Endothelial cell of umbilical vein (primary cell): Measurements from ENCODE around the gene SLC22A23. TPM values are rescaled to one million over a fixed set of nuclear protein-coding genes. Genes with fewer than 3 reads are reported as not detected.

Experiments used
- BruUV-seq: library from RNA; stranded (reverse); fragments of 400-500 nt; replicated peaks from 2 replicates; lab custom pipeline; 2021; lab: Mats Ljungman, UMichigan
- CTCF ChIA-PET: fragments of 300-600, 350-600 bp; sonication (Branson Sonifier 250); formaldehyde crosslinking; loops from one replicate; lab custom pipeline; 2021; ENCODE audit warnings: antibody characterized with exemption, inconsistent platforms; lab: Charles Lee
- POLR2A ChIA-PET: fragments of 300-600, 350-600 bp; sonication (Branson Sonifier 250); formaldehyde crosslinking; loops from one replicate; lab custom pipeline; 2021; ENCODE audit warnings: antibody characterized with exemption, inconsistent platforms; lab: Charles Lee
- DNase-seq: peaks from one replicate; pipeline ENCODE4 v3.0.0-alpha.2; 2011; ENCODE audit warnings: low read depth, low spot score
- FAIRE-seq: peaks from 2 replicates; lab custom pipeline; 2011; peaks lifted over from hg19 to GRCh38; lab: Jason Lieb, UNC
- H2AFZ ChIP-seq: 2 replicates; pipeline ENCODE4 v1.6.0; 2012; ENCODE audit warnings: low read depth, low read length, control low read depth, inconsistent platforms
- H3K27ac ChIP-seq: 2 replicates; pipeline ENCODE4 v1.5.1; 2011; ENCODE audit warnings: low read depth, mild to moderate bottlenecking, control low read depth, low read length, moderate library complexity; ENCODE audit not compliant: insufficient read depth
- H3K27me3 ChIP-seq, 2 experiments: 2 replicates each; pipeline versions ENCODE4 v1.6.0 to v1.6.1; 2011; ENCODE audit warnings: low read length in 2 of 2, mixed read lengths in 1 of 2; ENCODE audit not compliant: control insufficient read depth in 2 of 2, insufficient read depth in 2 of 2
- H3K36me3 ChIP-seq, 2 experiments: 2 replicates in 1 of 2; 3 replicates in 1 of 2; pipeline ENCODE4 v1.5.1; 2011; ENCODE audit warnings: low read length in 2 of 2, mild to moderate bottlenecking in 1 of 2, moderate library complexity in 1 of 2; ENCODE audit not compliant: control insufficient read depth in 2 of 2, insufficient read depth in 2 of 2; ENCODE audit errors: extremely low read depth in 1 of 2
- H3K4me1 ChIP-seq: 3 replicates; pipeline ENCODE4 v1.5.1; 2011; ENCODE audit warnings: mild to moderate bottlenecking, low read length; ENCODE audit not compliant: control insufficient read depth, insufficient read depth; ENCODE audit errors: extremely low read depth
- H3K4me2 ChIP-seq: 2 replicates; pipeline ENCODE4 v1.6.1; 2011; ENCODE audit warnings: low read length, control low read depth, mixed read lengths; ENCODE audit not compliant: insufficient read depth
- H3K4me3 ChIP-seq, 3 experiments: fragments of 200-600 bp in 1 of 3; sonication (generic), shearing (Covaris generic) in 1 of 3; replicated peaks in 1 of 3; 2 replicates each; pipeline ENCODE4 v1.5.1; 2011 to 2016; ENCODE audit warnings: control low read depth in 3 of 3, low read length in 3 of 3, mild to moderate bottlenecking in 2 of 3, inconsistent platforms in 1 of 3, low read depth in 1 of 3, moderate library complexity in 1 of 3; ENCODE audit not compliant: insufficient read depth in 1 of 3
- H3K79me2 ChIP-seq: 2 replicates; pipeline ENCODE4 v1.6.0; 2012; ENCODE audit warnings: low read length, inconsistent platforms; ENCODE audit not compliant: control insufficient read depth, insufficient read depth
- H3K9ac ChIP-seq: replicated peaks from 2 replicates; pipeline ENCODE3; 2011; ENCODE audit warnings: low read length, control low read depth; ENCODE audit not compliant: insufficient read depth; ENCODE audit errors: extremely low read depth
- H3K9me1 ChIP-seq: replicated peaks from 3 replicates; pipeline ENCODE4 v1.6.0; 2011; ENCODE audit warnings: mild to moderate bottlenecking, low read length; ENCODE audit not compliant: control insufficient read depth, insufficient read depth; ENCODE audit errors: extremely low read depth
- H3K9me3 ChIP-seq: replicated peaks from 2 replicates; pipeline ENCODE4 v1.5.1; 2012; ENCODE audit warnings: low read length, inconsistent platforms; ENCODE audit not compliant: control insufficient read depth, insufficient read depth
- H4K20me1 ChIP-seq: replicated peaks from 2 replicates; pipeline ENCODE3; 2011; ENCODE audit warnings: mild to moderate bottlenecking, low read length; ENCODE audit not compliant: control insufficient read depth, insufficient read depth; ENCODE audit errors: extremely low read depth
- EZH2 ChIP-seq: IDR thresholded peaks from 2 replicates; pipeline ENCODE4 v1.6.1; 2012; ENCODE audit warnings: borderline replicate concordance, low read depth, mild to moderate bottlenecking, moderate library complexity, low read length, inconsistent platforms; ENCODE audit not compliant: severe bottlenecking
- FOS ChIP-seq: IDR thresholded peaks from 2 replicates; pipeline ENCODE4 v1.6.1; 2011; ENCODE audit warnings: mild to moderate bottlenecking, low read length, moderate library complexity, borderline replicate concordance; ENCODE audit not compliant: insufficient read depth
- GATA2 ChIP-seq: IDR thresholded peaks from 2 replicates; pipeline ENCODE4 v1.7.0; 2011; ENCODE audit warnings: low read depth, mild to moderate bottlenecking, moderate library complexity, mixed read lengths, low read length; ENCODE audit not compliant: insufficient read length, insufficient read depth
- JUN ChIP-seq: IDR thresholded peaks from 2 replicates; pipeline ENCODE4 v1.6.1; 2011; ENCODE audit warnings: borderline replicate concordance, low read depth; ENCODE audit not compliant: insufficient read length, insufficient read depth
- MYC ChIP-seq: IDR thresholded peaks from one replicate; pipeline ENCODE4 v1.6.1; 2011; ENCODE audit warnings: mild to moderate bottlenecking, low read depth, low read length
- POLR2A ChIP-seq: IDR thresholded peaks from 2 replicates; pipeline ENCODE4 v1.6.1; 2012; ENCODE audit warnings: low read depth, mild to moderate bottlenecking, control low read depth, low read length
- POLR2AphosphoS5 ChIP-seq: IDR thresholded peaks from 2 replicates; pipeline ENCODE4 v1.6.1; 2012; ENCODE audit warnings: low read depth, mild to moderate bottlenecking, control low read depth, low read length, moderate library complexity; ENCODE audit not compliant: insufficient read depth
- dilution Hi-C: fragments of 300-500 bp; cut with MboI; formaldehyde crosslinking; loops from one replicate; pipeline ENCODE4 v1.15.0; 2019; ENCODE audit warnings: low sequenced_read_pairs; ENCODE audit not compliant: extremely low pct_ligation_motif_present
- intact Hi-C: fragments of 100-400 bp; cut with micrococcal nuclease; formaldehyde crosslinking; loops from one replicate; pipeline ENCODE4 v1.10.0; 2022
- polyA plus RNA-seq, 4 experiments: library from polyadenylated mRNA; depleted of rRNA in 3 of 4; stranded (reverse) in 3 of 4; unstranded in 1 of 4; fragments of >200 nt; gene quantifications; 2 replicates each; pipeline versions ENCODE4 v1.2.1 to v1.2.3, GENCODE V29; 2011 to 2012; ENCODE audit warnings: missing spikeins in 1 of 4
- total RNA-seq: library from RNA; stranded (reverse); gene quantifications from 2 replicates; pipeline ENCODE4 v1.2.3, GENCODE V29; 2021
- TF ChIP-seq, protein P1 (sequence below), 2 donors: IDR thresholded peaks; 1 replicate in 1 of 2; 2 replicates in 1 of 2; pipeline ENCODE4 v1.5.1; 2011; ENCODE audit warnings: low read length in 2 of 2, mild to moderate bottlenecking in 2 of 2, moderate library complexity in 2 of 2, control low read depth in 1 of 2, inconsistent platforms in 1 of 2, low read depth in 1 of 2; ENCODE audit not compliant: insufficient read depth in 1 of 2; ENCODE audit errors: extremely low read depth in 1 of 2
- TF ChIP-seq, protein P2 (sequence below): IDR thresholded peaks from 2 replicates; pipeline ENCODE4 v1.6.1; 2011; ENCODE audit not compliant: insufficient read depth, insufficient read length

The SLC22A23 gene
- total and polyA plus RNA-seq, 2 donors (not counting 3 experiments of a cell fraction or from before 2014, with no cell fraction given), result 4.2 to 14.3 TPM

DNA sequence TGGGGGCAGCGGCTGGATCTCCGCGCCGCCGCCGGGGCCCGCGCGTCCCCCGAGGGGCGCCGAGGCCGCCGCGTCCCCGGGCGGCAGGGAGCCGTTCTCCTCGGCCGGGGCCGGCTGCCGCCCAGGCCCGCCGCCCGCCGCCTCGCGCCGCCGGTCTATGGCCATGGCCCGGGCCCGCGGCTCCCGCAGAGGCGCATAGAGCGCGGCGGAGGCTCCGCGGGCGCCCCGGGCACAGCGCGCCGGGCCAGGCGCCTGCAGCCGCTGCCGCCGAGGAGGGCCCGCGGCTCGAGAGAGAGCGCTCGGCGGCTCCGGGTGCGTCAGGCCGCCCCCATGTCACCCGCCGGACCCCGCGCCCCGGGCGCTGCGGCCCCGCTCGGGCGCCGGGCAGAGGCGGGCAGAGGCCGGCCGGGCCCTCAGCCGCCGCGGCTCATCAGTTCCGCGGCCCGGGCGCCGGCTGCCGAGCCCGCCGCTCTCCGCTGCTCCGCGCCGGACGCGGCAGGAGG lies 404 bp downstream of the SLC22A23 start:
- H3K9me1 ChIP-seq, result no peaks in the 10 kb centered on the region
- dilution Hi-C loops (no loop called here), intact Hi-C loops (loop anchor here (1.0 to 5.0 kb wide), 3 partner anchors 106 to 276 kb away; no protein-coding TSS in a partner anchor)
- no peaks in the 10 kb centered on the region for H3K79me2 ChIP-seq
- TF ChIP-seq FOS (no peak), POLR2AphosphoS5 (no peak), JUN (no peak), MYC (no peak), EZH2 (no peak), GATA2 (no peak), POLR2A (no peak)
- TF ChIP-seq, protein P1, sequence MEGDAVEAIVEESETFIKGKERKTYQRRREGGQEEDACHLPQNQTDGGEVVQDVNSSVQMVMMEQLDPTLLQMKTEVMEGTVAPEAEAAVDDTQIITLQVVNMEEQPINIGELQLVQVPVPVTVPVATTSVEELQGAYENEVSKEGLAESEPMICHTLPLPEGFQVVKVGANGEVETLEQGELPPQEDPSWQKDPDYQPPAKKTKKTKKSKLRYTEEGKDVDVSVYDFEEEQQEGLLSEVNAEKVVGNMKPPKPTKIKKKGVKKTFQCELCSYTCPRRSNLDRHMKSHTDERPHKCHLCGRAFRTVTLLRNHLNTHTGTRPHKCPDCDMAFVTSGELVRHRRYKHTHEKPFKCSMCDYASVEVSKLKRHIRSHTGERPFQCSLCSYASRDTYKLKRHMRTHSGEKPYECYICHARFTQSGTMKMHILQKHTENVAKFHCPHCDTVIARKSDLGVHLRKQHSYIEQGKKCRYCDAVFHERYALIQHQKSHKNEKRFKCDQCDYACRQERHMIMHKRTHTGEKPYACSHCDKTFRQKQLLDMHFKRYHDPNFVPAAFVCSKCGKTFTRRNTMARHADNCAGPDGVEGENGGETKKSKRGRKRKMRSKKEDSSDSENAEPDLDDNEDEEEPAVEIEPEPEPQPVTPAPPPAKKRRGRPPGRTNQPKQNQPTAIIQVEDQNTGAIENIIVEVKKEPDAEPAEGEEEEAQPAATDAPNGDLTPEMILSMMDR (IDR thresholded peaks at IDR 0.05; ENCODE audit: extremely low read depth in 1 of 2, insufficient read depth in 1 of 2, low read depth in 1 of 2, low read length in 2 of 2), result no peak
- TF ChIP-seq, protein P2, sequence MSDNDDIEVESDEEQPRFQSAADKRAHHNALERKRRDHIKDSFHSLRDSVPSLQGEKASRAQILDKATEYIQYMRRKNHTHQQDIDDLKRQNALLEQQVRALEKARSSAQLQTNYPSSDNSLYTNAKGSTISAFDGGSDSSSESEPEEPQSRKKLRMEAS, result no peak
- H3K9me3 ChIP-seq, result no peaks in the 10 kb centered on the region
- FAIRE-seq (no peak), DNase-seq (no peak)
- H3K9ac ChIP-seq, result no peak overlapping the region
- BruUV-seq, result no TSS peak
- no peaks in the 10 kb centered on the region for H3K36me3 ChIP-seq
- no peak overlapping the region for H3K27ac ChIP-seq
- CTCF ChIA-PET, result interaction anchor here (0.6 to 1.6 kb wide), 6 partner anchors 10 to 175 kb away, joined by 3 to 6 read pairs (median 4); no protein-coding TSS in a partner anchor
- POLR2A ChIA-PET, result no interaction called here
- peak overlapping the region; percentile 46 for H2AFZ ChIP-seq
- H3K4me2 ChIP-seq, result peak overlapping the region; percentile 50
- H3K4me1 ChIP-seq, result peaks cover 5% of the 10 kb centered on the region
- no peaks in the 10 kb centered on the region for H4K20me1 ChIP-seq
- peaks cover 7 to 20% of the 10 kb centered on the region in 2 experiments for H3K27me3 ChIP-seq
- peak overlapping the region in 1 of 3 experiments; percentile 67 for H3K4me3 ChIP-seq
